Ovary (tissue), 9 donors: ENCODE measurements around the gene ATP5PF. TPM values are rescaled to one million over a fixed set of nuclear protein-coding genes. Genes with fewer than 3 reads are reported as not detected.
"Not testable (repeated sequence)": the region's sequence is repeated elsewhere in the genome, so short reads cannot be mapped to it uniquely, and the experiment has no call there.

Experiments
- DNase-seq, 5 donors: peaks; one replicate each; pipeline ENCODE4 v3.0.0-alpha.2; 2019 to 2020
- H3K27ac ChIP-seq, 2 donors: fragments of 200-600 bp; one replicate each; pipeline versions ENCODE4 v1.5.1 to v1.8.0; 2019 to 2022
- H3K27me3 ChIP-seq: fragments of 200-600 bp; one replicate; pipeline ENCODE4 v1.8.0; 2022
- H3K36me3 ChIP-seq: fragments of 200-600 bp; sonication (generic); one replicate; pipeline ENCODE4 v1.5.1; 2019
- H3K4me1 ChIP-seq: one replicate; pipeline ENCODE4 v1.8.1; 2013; ENCODE audit warnings: mild to moderate bottlenecking, moderate library complexity; ENCODE audit not compliant: insufficient read depth
- H3K4me3 ChIP-seq: fragments of 200-600 bp; sonication (generic); one replicate; pipeline ENCODE4 v1.5.1; 2017
- H3K9me3 ChIP-seq, 2 donors: fragments of 200-600 bp in 1 of 2; sonication (generic) in 1 of 2; one replicate each; pipeline versions ENCODE4 v1.5.1 to v1.8.1; 2013 to 2019; ENCODE audit warnings: mild to moderate bottlenecking in 1 of 2, moderate library complexity in 1 of 2
- EP300 ChIP-seq: sonication (generic); formaldehyde crosslinking; IDR thresholded peaks from one replicate; pipeline ENCODE4 v1.6.1; 2017; ENCODE audit warnings: antibody characterized with exemption
- POLR2A ChIP-seq: fragments of 450-650 bp; IDR thresholded peaks from one replicate; pipeline ENCODE4 v1.6.1; 2017; ENCODE audit warnings: antibody characterized with exemption, mild to moderate bottlenecking, moderate library complexity
- WGBS, 3 donors: extraction: QIAGEN DNeasy Blood & Tissue Kit in 1 of 3; methylation state at CpG; one replicate each; pipeline versions ENCODE4 v1.1.5 to v1.1.7; 2013 to 2017; 5-methylcytosine and 5-hydroxymethylcytosine counted together
- intact Hi-C, 4 donors: fragments of 100-400 bp; cut with DNase I; formaldehyde crosslinking; loops; one replicate each; pipeline versions ENCODE4 v1.11.0 to v1.15.1; 2022 to 2023
- polyA plus RNA-seq, 2 donors: library from polyadenylated mRNA; stranded (reverse); fragments of 200-250 nt in 1 of 2; fragments of 350-450 nt in 1 of 2; fragmentation: Illumina TruSeq in 1 of 2; extraction: RNeasy Lipid Tissue Mini Kit (QIAGEN cat#74804) in 1 of 2; gene quantifications; one replicate each; pipeline ENCODE4 v1.2.3, GENCODE V29; 2013 to 2014
- total RNA-seq, 7 donors: library from RNA; depleted of rRNA in 2 of 7; stranded (reverse); fragments of >200 nt in 2 of 7; fragmentation: NEBNext Ultra II Directional in 3 of 7; extraction: Animal tissue kit (Norgen Biotek cat#: 25700) in 3 of 7; gene quantifications; one replicate each; pipeline versions ENCODE4 v1.1.0 to v1.2.4, GENCODE V29; 2016 to 2023
- TF ChIP-seq, protein P1 (sequence below), 3 donors: fragments of 450-650 bp in 2 of 3; fragments of 200-600 bp in 1 of 3; IDR thresholded peaks; one replicate each; pipeline versions ENCODE4 v1.5.1 to v1.8.0; 2016 to 2022; ENCODE audit warnings: antibody characterized with exemption in 3 of 3, mild to moderate bottlenecking in 1 of 3
- donor health status: DM: no; HTN: no; CAD: no; lungs with moderate emphysema.
- donor health status: DM: no; HTN: no; CAD: no.
- donor health status: Bipolar disorder and iron deficiency.
- donor health status: DM: yes; HTN: yes; CAD: no.
- donor health status: DM: no; HTN: no; CAD: no.
- donor health status: DM: yes; HTN: yes; CAD: no.

ATP5PF gene
- total and polyA plus RNA-seq, 9 donors: 68.8 to 330 (median 82.7) TPM

DNA sequence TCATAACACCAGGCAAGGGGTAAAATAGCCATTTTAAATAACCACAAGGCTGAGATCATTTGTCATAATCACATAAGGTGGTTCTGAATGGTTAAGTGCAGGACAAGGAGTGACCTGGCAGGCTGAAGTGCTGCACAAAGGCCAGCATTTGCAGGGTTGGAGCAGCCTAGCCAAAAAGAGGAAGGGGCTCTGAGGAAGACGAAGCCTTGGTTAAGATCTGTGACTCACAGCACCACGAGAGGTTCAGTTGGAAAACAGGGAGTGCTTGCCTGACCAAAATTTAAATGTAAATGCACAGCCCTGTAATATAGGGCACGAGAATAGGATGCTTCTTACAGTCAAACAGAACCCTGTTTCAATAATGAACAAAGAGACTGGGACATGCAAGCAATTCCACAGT, 12.1 kb downstream of the ATP5PF start:
- WGBS, 3 donors: 86 to 92% (median 87%) methylated on average over 3 of the region's 3 CpGs
- H3K4me3 ChIP-seq: no peak overlapping the region
- TF ChIP-seq POLR2A: no peak
- TF ChIP-seq, protein P1, sequence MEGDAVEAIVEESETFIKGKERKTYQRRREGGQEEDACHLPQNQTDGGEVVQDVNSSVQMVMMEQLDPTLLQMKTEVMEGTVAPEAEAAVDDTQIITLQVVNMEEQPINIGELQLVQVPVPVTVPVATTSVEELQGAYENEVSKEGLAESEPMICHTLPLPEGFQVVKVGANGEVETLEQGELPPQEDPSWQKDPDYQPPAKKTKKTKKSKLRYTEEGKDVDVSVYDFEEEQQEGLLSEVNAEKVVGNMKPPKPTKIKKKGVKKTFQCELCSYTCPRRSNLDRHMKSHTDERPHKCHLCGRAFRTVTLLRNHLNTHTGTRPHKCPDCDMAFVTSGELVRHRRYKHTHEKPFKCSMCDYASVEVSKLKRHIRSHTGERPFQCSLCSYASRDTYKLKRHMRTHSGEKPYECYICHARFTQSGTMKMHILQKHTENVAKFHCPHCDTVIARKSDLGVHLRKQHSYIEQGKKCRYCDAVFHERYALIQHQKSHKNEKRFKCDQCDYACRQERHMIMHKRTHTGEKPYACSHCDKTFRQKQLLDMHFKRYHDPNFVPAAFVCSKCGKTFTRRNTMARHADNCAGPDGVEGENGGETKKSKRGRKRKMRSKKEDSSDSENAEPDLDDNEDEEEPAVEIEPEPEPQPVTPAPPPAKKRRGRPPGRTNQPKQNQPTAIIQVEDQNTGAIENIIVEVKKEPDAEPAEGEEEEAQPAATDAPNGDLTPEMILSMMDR (IDR thresholded peaks at IDR 0.05): no peak
- TF ChIP-seq EP300: no peak
- no peaks in the 10 kb centered on the region for H3K36me3 ChIP-seq
- no peak for DNase-seq
- no peak overlapping the region for H3K27ac ChIP-seq
- no peaks in the 10 kb centered on the region for H3K4me1 ChIP-seq
- H3K9me3 ChIP-seq: no peaks in the 10 kb centered on the region
- intact Hi-C loops: no loop called here
- H3K27me3 ChIP-seq: no peaks in the 10 kb centered on the region

DNA sequence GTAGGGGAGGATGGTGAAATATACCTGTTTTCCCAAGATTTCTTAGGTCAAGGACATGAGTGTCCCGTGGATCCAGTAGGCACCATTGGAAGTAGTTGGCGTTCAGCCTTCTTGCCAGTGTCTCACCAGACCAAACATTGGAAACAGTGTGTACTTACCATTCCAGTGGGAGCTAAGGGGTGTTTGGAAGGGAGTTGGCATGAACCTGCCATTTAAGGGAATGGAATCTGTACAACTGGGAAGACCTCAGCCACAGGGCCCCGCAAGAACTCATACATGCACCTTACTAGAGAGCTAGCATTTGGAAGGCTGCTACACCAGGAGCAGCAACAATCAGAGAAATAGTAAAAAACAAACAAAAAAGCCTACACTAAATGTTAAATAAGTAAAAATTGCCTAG, 12.7 kb downstream of the ATP5PF start:
- Histone ChIP-seq H3K27me3 (no peaks in the 10 kb centered on the region), H3K9me3 (no peaks in the 10 kb centered on the region), H3K4me1 (no peaks in the 10 kb centered on the region), H3K36me3 (no peaks in the 10 kb centered on the region), H3K27ac (no peak overlapping the region), H3K4me3 (no peak overlapping the region)
- no peak for DNase-seq
- 84 to 88% (median 86%) methylated on average over 3 of the region's 3 CpGs for WGBS, 3 donors
- intact Hi-C loops: no loop called here
- TF ChIP-seq, protein P1 (IDR thresholded peaks at IDR 0.05): no peak
- no peak for TF ChIP-seq POLR2A
- no peak for TF ChIP-seq EP300

DNA sequence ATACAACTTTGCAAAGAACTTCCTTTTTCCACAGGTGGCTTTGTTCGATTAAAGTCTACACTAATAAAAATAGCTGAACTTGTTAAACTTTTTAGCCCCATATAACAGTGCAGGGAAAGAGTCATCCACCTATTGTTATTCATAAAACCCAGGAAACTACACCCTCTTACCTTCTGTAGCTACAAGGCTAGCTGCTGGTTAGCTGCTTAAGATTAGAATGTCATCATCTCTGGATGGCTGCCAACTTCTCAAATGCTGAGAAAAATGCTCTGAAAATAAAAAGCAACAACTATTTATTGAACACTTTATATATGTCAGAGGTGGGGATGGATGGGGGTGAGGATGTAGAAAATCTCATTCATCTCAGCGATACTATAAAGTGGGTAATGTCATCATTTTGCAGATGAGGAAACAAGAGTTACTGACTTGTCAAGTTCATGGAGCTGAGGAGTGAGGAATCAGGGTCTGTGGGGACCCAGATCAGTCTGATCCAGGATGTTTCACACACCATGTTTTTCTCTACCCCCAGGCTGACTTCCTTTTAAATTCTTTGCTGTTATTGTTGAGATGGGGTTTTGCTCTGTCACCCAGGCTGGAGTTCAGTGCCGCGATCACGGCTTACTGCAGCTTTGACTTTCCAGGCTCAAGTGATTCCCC, 17.1 kb downstream of the ATP5PF start:
- Histone ChIP-seq H3K4me1 (no peaks in the 10 kb centered on the region), H3K27ac (no peak overlapping the region), H3K36me3 (no peaks in the 10 kb centered on the region), H3K27me3 (no peaks in the 10 kb centered on the region), H3K4me3 (no peak overlapping the region), H3K9me3 (no peaks in the 10 kb centered on the region)
- TF ChIP-seq EP300 (no peak), POLR2A (no peak)
- TF ChIP-seq, protein P1 (IDR thresholded peaks at IDR 0.05): no peak
- DNase-seq: no peak
- intact Hi-C loops: no loop called here
- WGBS, 3 donors: 92 to 93% (median 92%) methylated on average over 5 of the region's 5 CpGs

DNA sequence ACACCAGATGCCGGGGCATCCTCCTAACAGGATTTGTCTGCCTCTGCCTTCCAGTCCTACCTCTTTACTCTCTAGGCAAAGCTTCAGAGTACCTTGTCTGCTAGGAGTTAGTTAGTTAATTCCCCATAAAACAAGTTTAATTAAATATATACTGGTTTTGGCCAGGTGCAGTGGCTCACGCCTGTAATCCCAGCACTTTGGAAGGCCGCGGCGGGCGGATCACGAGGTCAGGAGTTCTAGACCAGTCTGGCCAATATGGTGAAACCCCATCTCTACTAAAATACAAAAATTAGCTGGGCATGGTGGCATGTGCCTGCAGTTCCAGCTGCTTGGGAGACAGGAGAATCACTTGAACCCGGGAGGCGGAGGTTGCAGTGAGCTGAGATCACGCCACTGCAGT, 20.6 kb downstream of the ATP5PF start:
- 96 to 99% (median 97%) methylated on average over 10 of the region's 10 CpGs for WGBS, 3 donors
- intact Hi-C loops: not testable (repeated sequence)

DNA sequence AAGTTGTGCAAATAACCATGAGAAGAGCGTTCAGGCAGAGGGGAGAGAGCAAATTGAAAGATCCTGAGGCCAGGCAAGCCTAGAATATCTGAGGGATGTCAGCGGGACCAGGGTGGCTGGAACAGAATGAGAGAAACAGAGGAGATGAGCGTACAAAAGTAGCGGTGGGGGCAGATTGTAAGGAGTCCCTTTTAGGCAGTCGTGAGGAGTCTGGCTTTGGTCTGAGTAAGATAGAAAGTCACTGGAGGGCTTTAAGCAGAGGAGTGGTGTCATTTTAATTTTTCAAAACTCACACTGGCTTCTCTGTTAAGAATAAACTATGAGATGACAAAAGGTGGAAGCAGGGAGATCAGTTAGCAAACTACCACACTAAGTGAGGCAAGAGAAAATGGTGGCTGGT, 24.2 kb downstream of the ATP5PF start:
- DNase-seq: no peak
- no peaks in the 10 kb centered on the region for H3K9me3 ChIP-seq
- no peak for TF ChIP-seq EP300
- TF ChIP-seq, protein P1 (IDR thresholded peaks at IDR 0.05): no peak
- TF ChIP-seq POLR2A: no peak
- H3K27me3 ChIP-seq: no peaks in the 10 kb centered on the region
- H3K27ac ChIP-seq: no peak overlapping the region
- no peaks in the 10 kb centered on the region for H3K4me1 ChIP-seq
- no peak overlapping the region for H3K4me3 ChIP-seq
- WGBS, 3 donors: 91 to 94% (median 93%) methylated on average over 5 of the region's 5 CpGs
- no peaks in the 10 kb centered on the region for H3K36me3 ChIP-seq
- intact Hi-C loops: no loop called here

More for the DNA sequence above, 20.6 kb downstream of the ATP5PF start:
- H3K27me3 ChIP-seq, H3K36me3 ChIP-seq, DNase-seq, H3K4me3 ChIP-seq, H3K9me3 ChIP-seq, H3K4me1 ChIP-seq, H3K27ac ChIP-seq: not testable (repeated sequence)
